M059J (cell line): Measurements from ENCODE around the gene CD48. TPM values are rescaled to one million over a fixed set of nuclear protein-coding genes. Genes with fewer than 3 reads are reported as not detected.

ENCODE experiments used
- DNase-seq: peaks from one replicate; pipeline ENCODE4 v3.0.0-alpha.2; 2012; ENCODE audit warnings: low read depth
- total RNA-seq: library from RNA; depleted of rRNA; stranded (reverse); fragments of >200 nt; shearing (Covaris generic); gene quantifications from 2 replicates; pipeline ENCODE4 v1.2.3, GENCODE V29; 2014

The CD48 gene
- total RNA-seq, 1 experiment from 2014 or later: 0.05 TPM

DNA sequence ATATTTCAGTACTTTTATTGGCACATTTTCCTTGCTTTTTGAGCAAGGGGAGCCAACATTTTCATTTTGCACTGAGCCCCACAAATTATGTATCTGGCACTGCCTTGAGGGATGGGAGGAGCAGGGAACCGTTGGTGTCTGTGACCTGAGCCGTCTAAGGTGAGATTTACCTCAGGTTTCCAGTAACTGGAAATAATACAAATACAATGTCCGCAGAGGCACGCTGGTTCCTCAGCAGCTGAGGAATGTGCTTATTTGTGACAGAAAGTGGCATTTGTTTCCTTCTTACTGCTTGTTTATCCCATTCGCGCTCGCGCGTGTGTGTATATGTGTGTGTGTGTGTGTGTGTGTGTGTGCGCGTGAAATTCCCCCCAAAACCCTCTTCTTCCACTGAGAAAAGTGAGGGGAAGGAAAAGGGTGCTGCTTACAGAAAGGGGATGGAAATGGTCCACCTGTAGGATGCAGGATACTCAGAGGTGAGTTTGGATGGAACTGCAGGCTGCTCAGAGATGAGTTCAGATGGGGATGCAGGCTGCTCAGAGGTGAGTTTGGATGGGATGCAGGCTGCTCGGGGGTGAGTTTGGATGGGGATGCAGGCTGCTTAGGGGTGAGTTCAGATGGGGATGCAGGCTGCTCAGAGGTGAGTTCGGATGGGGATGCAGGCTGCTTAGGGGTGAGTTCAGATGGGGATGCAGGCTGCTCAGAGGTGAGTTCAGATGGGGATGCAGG lies 34.6 kb downstream of the CD48 start:
- DNase-seq: no peak

DNA sequence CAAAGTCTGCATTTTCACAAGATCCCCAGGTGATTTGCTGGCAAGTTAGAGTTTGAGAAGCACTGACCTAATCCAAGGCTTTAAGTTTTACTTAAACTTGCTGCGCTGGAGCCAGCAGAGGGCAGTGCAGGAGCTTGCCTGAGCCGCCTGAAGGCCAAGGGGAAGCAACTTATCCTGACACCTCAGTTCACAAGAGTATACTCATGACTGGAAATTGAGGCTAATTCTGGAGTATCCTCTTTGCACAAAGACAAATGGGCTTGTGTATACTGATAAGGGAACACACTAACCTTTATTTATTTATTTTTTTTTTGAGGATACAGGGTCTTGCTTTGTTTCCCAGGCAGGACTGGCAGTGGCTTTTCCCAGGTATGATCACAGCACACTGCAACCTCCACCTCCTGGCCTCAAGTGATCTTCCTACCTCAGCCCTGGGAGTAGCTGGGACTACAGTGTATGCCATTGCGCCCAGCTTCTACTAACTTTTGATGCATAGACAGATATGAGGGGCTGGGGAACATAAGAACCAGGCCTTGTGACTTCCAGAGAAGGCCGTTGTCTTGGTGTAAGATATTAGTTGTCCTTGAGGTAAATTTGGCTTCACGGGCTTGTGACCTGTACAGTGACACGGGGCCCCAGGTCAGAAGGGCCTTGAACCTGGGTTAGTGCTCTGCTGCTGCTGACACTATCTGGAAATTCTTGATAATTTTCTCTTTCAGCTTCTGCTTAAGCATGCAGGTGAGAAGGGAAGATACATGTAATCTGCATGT lies 35.8 kb downstream of the CD48 start:
- peak; percentile 54 for DNase-seq

DNA sequence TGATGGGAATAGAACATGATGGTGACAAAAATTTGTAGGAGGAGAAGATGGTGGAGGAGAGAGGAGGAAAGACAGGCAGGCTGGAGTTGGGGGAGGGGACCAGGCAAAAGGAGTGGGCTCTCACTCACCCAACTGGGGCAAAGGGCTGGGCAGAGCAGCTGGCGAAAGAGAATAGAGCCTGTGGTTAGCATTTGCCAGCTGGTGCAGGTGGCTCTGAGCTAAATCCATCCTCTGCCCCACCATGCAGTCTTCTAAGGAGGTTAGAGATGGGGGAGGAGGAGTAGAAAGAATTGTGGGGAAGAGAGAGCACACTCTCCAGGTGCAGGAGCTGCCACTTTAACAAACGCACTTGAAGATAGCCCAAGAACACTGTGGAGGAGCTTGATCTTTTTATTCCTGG lies 37.2 kb downstream of the CD48 start:
- DNase-seq: no peak

DNA sequence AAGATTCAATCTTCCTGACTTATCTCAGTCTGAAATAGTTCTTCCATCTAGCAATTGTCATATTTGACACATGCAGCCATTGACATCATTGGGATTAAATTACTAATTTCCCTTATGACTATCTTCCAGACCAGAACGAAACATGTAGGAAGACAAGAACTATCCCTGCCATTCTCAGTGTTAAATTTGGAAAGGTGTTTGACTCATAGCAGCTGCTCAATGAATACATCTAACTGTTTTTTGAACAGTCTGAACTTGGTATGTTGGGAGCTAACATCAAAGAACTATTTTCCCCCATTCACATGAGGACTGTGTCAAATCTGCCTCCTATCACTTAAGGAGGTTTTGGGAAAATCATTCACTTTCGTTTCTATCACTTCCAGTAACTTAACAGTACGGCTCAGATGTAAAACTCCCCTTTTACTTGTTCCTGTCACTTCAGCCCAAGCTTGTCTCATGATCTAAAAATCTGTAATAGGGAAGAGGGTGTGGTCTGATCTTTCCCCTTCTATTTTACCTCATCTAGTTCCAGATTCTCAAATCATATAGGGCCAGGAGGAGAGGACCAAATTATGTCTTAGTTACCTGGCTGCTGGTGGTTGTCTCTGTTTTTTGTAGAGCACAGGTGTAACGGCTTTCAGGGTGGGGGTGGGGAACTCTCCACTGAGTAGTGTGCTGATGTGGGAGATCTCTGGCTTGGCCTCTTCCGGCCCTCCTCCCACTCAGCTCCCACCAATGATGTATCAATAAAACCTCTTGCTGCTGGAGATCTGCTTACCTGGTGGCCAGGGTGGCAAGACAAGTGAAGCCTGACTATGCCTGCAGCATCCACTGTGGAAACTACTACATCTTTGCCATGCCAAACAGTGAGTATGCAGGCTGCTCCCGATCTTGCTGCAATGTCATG lies 38.6 kb downstream of the CD48 start:
- DNase-seq: no peak

DNA sequence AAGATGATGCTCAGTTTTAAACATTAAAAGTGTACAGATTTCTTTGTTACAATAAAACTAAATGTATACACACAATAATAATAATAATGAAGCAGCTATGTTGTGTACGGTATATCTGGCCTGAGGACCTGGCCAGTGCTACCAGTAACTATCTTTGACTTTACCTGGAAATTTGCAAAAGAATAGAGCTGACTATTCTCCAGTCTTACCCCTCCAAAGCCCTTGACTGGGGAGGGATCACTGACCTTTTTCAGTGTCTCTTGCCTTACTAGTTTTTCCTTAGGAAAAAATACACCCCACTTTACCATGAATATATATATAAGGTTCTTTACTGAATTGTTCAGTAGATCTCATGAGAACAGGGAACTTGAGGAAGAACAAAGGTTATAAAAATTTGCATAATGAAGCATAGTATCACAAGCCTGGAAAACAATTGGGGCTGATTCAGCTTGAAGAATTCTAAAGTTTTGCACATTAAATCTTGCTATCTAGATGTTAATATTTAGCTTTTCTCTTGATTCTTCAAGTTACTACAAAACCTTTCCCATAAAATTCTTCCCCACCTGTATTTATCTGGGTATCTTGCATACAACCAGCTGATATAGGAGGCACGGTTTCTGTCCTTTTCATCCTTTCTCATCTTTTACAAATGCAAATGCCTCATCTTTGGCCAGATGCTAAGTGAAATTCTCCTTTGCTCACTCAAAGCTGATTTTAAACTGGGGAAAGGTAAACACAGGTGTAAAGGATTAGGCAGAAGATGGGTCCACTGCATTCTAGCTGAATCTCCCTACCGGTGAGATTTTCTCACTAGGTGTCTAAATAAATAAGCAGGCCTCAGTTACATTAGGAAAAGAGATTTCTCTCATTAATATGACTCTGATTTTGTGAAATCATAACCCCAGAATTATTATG lies 39.8 kb downstream of the CD48 start:
- no peak for DNase-seq

DNA sequence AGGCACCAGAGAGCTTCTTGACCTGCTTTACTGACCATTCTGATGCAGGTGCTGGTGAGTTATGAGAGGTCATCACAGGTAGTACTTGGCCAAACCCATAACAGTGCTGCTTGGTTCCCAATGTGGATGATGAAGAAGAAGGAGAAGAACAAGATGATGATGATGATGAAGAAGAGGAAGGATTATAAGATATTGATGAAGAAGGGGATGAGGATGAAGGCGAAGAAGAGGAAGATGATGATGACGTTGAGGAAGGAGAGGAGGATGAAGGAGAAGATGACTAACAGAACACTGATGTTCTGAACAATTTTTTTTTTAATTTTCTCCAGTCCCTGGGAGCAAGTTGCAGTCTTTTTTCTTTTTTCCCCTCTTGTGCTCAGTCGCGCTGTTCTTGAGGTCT lies 40.9 kb downstream of the CD48 start:
- no peak for DNase-seq

DNA sequence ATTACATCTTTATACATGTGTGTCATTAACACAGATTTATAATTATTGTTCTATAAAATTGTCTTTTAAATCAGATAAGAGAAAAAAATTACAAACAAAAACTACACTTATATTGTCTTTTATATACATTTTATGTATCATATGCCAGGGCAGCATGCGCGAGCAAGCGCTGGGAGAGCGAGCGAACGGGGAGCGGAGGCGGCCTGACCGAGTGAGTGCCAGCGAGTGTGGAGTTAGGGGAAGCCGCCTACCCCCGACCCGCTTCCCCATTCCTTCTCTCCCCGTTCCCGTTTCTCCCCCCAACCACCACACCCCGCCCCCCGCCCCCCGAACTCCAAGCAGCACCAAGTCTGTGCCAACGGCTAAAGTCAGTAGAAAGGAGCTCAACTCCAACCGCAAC lies 41.8 kb downstream of the CD48 start:
- DNase-seq: no peak

DNA sequence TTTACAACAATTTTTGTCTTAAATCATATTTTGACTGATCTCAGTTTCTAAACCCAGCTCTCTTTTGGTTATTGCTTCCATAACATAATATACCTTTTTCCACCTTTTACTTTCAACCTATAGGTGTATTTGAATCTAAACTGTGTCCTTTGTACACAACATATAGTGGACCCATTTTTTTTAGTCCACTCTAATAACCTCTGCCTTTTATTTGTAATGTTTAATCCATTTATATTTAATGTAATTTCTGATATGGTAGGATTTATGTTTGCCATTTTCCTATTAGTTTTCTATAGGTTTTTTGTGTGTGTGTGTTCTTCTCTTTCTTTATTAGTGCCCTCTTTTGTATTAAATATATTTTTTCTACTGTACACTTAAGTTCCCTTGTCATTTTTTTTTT lies 42.3 kb downstream of the CD48 start:
- DNase-seq: no peak

DNA sequence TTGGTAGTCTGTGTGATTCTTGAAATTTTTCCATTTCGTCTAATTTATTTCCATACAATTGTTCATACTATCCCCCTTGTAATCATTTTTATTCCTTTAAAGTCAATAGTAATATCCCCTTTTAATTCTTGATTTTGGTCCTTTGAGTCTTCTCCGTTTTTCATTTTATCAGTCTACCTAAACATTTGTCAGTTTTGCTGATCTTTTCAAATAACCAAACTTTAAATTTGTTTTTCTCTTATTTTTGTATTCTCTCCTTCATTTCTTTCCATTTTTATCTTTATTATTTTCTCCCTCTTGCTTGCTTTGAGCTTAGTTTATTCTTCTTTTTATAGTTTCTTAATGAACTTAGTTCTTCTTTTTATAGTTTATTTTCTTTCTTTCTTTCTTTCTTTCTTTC lies 43.7 kb downstream of the CD48 start:
- no peak for DNase-seq

DNA sequence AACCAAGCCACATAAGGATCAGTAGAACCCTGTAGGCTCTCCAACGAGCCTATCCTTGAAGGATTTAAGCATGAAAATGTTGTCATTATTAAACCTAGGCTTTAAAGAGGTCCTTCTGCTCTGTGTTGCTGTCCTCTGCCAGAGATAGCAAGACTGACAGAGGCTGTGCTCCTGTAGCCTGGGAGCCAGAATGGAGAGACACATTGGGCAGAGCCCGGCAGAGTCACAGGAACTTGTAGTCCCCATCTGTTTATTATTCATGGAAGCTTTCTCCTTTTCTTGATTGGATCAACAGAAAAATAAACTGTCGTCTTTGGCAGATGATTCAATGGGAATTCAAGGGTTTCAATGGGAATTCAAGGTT lies 45.6 kb downstream of the CD48 start:
- DNase-seq: no peak

DNA sequence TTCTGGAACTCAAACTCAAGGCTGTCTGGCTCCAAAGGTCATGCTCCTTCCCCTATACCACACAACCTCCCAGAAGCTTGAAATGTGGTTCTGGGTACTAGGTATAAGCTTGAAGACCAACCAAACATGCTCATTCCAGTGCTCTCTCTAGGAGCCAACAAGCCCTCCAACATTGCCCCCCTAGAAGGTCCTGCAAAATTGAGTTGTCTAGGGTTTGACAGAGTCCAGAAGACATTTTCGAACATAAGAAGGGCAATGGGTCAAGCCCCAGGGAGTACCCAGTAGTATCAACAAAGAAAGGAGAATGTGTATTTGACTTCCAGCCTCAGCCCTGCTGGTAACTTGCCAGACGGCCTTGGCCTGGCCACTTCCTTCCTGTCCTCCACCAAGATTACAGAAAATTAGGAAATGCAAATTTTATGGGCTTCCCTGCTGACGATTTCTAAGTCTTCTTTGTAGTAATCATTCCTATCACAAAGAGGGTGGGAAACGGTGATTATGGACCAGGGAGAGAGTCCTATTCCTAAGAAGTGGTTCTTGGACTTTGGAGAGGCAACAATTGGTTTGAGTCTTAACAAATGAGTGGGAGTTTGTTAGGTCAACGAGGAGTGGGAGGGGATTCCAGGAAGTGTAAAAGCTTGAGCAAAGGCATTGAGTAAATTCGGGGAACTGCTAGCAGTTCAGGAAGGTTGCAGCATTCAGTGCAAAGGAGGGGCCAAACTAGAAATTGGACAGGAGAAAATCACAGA lies 46.1 kb downstream of the CD48 start:
- no peak for DNase-seq

DNA sequence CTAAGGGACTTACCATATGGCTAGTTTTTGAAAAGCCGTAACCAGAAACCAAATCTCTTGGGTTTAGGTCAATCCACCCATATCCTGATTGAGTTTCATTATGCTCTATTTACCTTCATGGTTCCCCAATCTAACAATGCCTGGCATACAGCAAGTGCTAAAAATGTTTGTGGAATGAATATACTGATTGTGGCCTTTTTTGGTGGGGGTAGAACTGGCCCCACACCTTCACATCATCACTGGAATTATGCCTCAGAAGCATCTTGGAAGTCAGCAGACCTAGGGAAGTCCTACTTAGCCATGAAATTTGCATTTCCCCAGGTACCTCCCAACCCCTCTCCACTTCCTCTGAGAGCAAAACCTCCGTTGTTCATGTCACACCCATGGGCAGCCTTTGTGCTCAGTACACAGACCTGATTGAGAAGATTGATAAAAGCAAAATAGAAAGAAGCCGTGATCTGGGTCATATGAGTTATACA lies 47.0 kb downstream of the CD48 start:
- DNase-seq: no peak

DNA sequence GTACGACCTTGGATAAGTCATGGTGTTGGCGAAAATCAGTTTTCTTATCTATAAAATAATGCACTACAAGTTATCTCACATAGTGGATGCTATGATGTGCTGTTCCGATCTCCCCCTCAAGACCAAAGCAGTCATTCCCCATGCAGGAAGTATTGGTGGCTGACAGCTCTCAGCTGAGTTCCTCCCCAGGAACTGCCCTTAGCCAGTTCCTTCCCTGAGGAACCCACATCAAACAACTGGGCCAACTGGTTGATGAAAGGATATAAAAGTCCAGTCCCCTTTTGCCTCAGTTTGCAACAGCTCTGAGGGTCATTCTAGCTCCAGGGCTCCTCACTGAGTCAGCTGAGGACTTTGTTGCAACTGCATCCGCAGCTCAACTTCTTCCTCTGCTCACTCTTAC lies 48.7 kb downstream of the CD48 start:
- no peak for DNase-seq

DNA sequence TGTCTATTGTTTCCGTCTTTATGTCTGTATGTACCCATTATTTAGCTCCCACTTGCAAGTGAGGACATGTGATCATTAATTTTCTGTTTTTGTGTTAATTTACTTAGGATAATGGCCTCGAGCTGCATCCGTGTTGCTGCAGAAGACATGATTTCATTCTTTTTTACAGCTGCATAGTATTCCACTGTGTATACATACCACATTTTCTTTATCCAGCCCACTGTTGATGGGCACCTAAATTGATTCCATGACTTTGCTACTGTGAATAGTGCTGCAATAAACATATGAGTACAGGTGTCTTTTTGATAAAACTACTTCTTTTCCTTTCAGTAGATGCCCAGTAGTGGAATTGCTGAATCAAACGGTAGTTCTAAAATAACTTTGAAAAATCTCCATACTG lies 52.1 kb downstream of the CD48 start:
- no peak for DNase-seq

DNA sequence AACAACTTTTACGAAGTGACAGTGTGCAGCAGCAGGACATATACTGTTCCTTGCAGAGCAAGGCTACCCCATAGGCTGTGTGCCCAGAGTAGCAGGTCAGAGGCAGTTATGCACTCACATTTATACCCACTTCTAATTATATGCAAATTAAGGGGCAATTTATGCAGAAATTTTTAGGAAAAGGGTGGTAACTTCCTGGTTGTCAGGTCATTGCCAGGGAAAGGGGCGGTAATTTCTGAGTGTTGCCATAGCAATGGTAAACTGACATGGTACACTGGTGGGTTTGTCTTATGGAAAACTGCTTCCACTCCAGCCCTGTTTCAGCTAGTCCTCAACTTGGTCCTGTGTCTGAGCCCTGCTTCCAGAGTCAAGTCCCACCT lies 52.8 kb downstream of the CD48 start:
- DNase-seq: no peak

DNA sequence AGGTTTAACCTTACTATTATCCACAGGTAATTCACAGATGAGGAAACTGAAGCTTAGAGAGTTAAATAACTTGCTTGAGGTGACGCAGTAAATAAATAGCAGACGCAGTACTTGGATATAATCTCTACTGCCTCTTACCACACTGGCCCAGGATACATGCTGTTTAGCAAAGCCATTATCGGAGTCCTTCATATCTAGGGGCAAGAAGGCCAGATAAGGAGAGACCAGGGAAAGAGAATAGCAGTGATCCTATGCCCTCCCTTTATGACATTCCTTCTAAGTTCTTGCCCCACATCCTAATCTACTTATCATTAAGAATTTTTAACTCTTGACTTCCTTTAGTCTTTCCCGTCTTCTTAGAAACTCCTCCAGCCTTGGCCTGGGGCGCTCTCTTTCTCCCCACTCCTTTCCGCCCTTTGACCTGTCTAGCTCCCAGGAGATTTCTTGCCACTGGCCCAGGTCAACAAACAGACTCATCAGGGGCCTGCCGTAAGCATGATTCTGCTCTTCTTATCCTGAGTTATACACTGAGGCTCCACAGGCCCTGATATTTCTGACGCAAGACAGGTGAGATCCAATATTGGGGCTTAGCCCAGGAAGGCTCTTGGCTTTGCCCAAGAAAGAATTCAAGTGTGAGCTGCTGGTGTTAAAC lies 53.3 kb downstream of the CD48 start:
- DNase-seq: no peak

DNA sequence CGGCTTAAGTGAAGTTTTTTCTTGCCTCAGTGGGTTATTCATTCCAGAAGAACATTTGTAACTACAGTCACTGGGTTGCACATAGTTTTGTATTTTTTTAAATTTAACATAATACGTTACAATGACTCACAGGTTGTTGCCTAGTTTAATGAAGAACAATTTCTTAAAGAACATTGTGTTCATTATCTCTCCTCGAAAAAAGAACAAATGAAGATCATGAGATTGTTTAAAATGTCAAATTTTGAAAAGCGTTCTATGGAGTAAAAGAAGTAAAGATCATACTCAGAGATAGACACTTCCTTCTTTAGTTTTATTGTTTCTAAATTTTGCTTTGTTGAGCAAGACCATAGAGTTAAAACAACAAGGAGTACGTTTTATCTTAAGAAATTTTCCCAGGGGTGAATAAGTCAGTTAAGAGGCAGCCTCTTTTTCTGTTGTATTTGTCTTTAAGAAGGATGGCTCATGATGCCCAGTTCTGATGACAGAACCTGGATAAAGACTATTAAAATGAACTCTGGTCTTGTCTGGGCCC lies 54.3 kb downstream of the CD48 start:
- no peak for DNase-seq

DNA sequence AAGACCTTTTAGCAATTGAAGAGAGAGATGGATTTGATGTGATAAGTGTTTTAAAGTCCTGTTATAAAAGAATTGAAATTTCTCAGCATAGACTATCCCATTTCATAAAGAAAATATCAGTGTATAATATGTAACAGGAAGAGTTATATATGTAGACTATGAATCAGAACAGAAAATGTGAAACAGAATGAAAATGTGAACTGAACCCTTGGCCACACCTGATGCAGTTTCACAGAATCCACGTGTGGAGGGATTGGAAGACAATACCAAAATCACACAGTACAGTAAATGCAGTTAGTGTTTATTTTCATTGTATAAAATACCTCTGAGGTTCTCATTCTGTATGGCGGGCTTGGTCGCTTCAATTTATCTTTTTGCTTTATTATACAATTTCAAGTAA lies 54.9 kb downstream of the CD48 start:
- DNase-seq: no peak

DNA sequence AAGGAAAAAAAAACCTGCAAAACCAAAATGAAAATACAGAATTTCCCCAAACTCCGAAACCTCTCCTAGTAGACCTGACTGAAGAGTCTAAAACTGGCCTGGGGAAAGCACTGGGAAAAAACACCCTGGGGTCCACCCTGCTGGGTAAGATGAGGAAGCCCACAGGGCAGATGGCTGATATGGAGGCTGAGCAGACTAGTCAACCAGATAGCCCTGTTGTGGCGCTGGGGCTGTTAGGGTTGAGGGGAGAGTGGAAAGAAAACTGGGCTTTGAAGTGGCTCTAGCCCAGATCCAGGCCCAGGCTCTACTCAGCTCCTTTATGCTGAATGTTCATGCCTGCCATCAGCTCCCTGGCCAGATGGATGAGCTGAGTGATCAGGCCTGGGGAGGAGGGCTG lies 58.0 kb downstream of the CD48 start:
- DNase-seq: no peak
